ENCODE measurements around the gene ACE. TPM values are rescaled to one million over a fixed set of nuclear protein-coding genes. Genes with fewer than 3 reads are reported as not detected.
A peak's percentile ranks its signal among the peaks of the same experiment; 100 is the strongest.

ACE gene
- total RNA-seq, 1 donor from 2014 or later = not detected

GRCh38 chr17:63440770-63441335 is 36.0 kb upstream of the ACE start:
- Histone ChIP-seq H3K4me3 (no peak overlapping the region), H3K9ac (no peak overlapping the region), H3K4me2 (peak overlapping the region; percentile 13), H3K27me3 (peaks cover 17% of the 10 kb centered on the region), H2AFZ (replicated peaks) (no peak overlapping the region), H4K20me1 (ENCODE audit: low read depth) (peaks cover 5% of the 10 kb centered on the region), H3K27ac (no peak overlapping the region), H3K9me3 (ENCODE audit: low read depth) (no peaks in the 10 kb centered on the region), H3K4me1 (peaks cover 3% of the 10 kb centered on the region), H3F3A (ENCODE audit: low read depth) (no peaks in the 10 kb centered on the region), H3K36me3 (no peaks in the 10 kb centered on the region), H3K79me2 (ENCODE audit: low read depth) (no peaks in the 10 kb centered on the region)
- Mint-ChIP-seq H3K4me3 (no peak overlapping the region), H3K36me3 (no peaks in the 10 kb centered on the region), H3K27ac (no peak overlapping the region), H3K4me1 (peaks cover 34% of the 10 kb centered on the region), H3K27me3 (ENCODE audit: insufficient read depth, low read depth) (peaks cover 9% of the 10 kb centered on the region), H3K9me3 (no peaks in the 10 kb centered on the region)
- TF ChIP-seq EZH2phosphoT487 (IDR thresholded peaks at IDR 0.05) (no peak), EZH2 (IDR thresholded peaks at IDR 0.05) (no peak)
- TF ChIP-seq, protein P1, sequence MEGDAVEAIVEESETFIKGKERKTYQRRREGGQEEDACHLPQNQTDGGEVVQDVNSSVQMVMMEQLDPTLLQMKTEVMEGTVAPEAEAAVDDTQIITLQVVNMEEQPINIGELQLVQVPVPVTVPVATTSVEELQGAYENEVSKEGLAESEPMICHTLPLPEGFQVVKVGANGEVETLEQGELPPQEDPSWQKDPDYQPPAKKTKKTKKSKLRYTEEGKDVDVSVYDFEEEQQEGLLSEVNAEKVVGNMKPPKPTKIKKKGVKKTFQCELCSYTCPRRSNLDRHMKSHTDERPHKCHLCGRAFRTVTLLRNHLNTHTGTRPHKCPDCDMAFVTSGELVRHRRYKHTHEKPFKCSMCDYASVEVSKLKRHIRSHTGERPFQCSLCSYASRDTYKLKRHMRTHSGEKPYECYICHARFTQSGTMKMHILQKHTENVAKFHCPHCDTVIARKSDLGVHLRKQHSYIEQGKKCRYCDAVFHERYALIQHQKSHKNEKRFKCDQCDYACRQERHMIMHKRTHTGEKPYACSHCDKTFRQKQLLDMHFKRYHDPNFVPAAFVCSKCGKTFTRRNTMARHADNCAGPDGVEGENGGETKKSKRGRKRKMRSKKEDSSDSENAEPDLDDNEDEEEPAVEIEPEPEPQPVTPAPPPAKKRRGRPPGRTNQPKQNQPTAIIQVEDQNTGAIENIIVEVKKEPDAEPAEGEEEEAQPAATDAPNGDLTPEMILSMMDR (IDR thresholded peaks at IDR 0.05) = no peak
- DNase-seq (ENCODE audit: low spot score) = no peak

- H3K4me3 ChIP-seq = no peak overlapping the region
- H3K9me3 ChIP-seq (ENCODE audit: low read depth) = no peaks in the 10 kb centered on the region
- no peak overlapping the region for H3K9ac ChIP-seq
These were observed 35.2 kb upstream of the ACE start for GRCh38 chr17:63441654-63442053.

GRCh38 chr17:63442074-63442473 is 34.8 kb upstream of the ACE start:
- Mint-ChIP-seq H3K27ac (peak overlapping the region; percentile 63), H3K9me3 (no peaks in the 10 kb centered on the region), H3K4me1 (peaks cover 34% of the 10 kb centered on the region)

More at GRCh38 chr17:63441654-63442053, 35.2 kb upstream of the ACE start:
- Mint-ChIP-seq H3K9me3 (no peaks in the 10 kb centered on the region), H3K36me3 (no peaks in the 10 kb centered on the region), H3K4me1 (peaks cover 34% of the 10 kb centered on the region), H3K4me3 (no peak overlapping the region), H3K27me3 (ENCODE audit: insufficient read depth, low read depth) (peaks cover 9% of the 10 kb centered on the region), H3K27ac (no peak overlapping the region)
- Histone ChIP-seq H3K36me3 (no peaks in the 10 kb centered on the region), H3F3A (ENCODE audit: low read depth) (peaks cover under 1% of the 10 kb centered on the region), H2AFZ (replicated peaks) (no peak overlapping the region), H3K27me3 (peaks cover 25% of the 10 kb centered on the region), H3K27ac (no peak overlapping the region), H3K79me2 (ENCODE audit: low read depth) (no peaks in the 10 kb centered on the region), H3K4me1 (peaks cover 3% of the 10 kb centered on the region), H4K20me1 (ENCODE audit: low read depth) (peaks cover 5% of the 10 kb centered on the region), H3K4me2 (no peak overlapping the region)
- TF ChIP-seq EZH2 (IDR thresholded peaks at IDR 0.05) (no peak), EZH2phosphoT487 (IDR thresholded peaks at IDR 0.05) (no peak)
- TF ChIP-seq, protein P1 (IDR thresholded peaks at IDR 0.05) = no peak
- DNase-seq (ENCODE audit: low spot score) = no peak

More at GRCh38 chr17:63442074-63442473, 34.8 kb upstream of the ACE start:
- no peaks in the 10 kb centered on the region for H3K36me3 Mint-ChIP-seq
- H3F3A ChIP-seq (ENCODE audit: low read depth) = peaks cover 5% of the 10 kb centered on the region
- peaks cover 3% of the 10 kb centered on the region for H3K4me1 ChIP-seq
- H3K27me3 ChIP-seq = peaks cover 30% of the 10 kb centered on the region
- no peaks in the 10 kb centered on the region for H3K36me3 ChIP-seq
- H3K27me3 Mint-ChIP-seq (ENCODE audit: insufficient read depth, low read depth) = peaks cover 9% of the 10 kb centered on the region
- H3K9me3 ChIP-seq (ENCODE audit: low read depth) = no peaks in the 10 kb centered on the region
- no peak overlapping the region for H3K27ac ChIP-seq
- no peak for DNase-seq (ENCODE audit: low spot score)
- no peak overlapping the region for H2AFZ ChIP-seq (replicated peaks)
- TF ChIP-seq EZH2 (IDR thresholded peaks at IDR 0.05) (no peak), EZH2phosphoT487 (IDR thresholded peaks at IDR 0.05) (no peak)
- TF ChIP-seq, protein P1 (IDR thresholded peaks at IDR 0.05) = no peak
- no peak overlapping the region for H3K4me2 ChIP-seq
- peaks cover 5% of the 10 kb centered on the region for H4K20me1 ChIP-seq (ENCODE audit: low read depth)
- no peak overlapping the region for H3K4me3 Mint-ChIP-seq
- H3K9ac ChIP-seq = no peak overlapping the region
- H3K4me3 ChIP-seq = no peak overlapping the region
- no peaks in the 10 kb centered on the region for H3K79me2 ChIP-seq (ENCODE audit: low read depth)

Data from neural progenitor cell (in vitro differentiated cells).